NB4 (cell line): Measurements from ENCODE around the gene CTDSP2.
A peak's percentile ranks its signal among the peaks of the same experiment; 100 is the strongest.

ENCODE experiments used
- DNase-seq: peaks from one replicate; pipeline ENCODE4 v3.0.0; 2010; ENCODE audit warnings: low read depth
- H3K4me3 ChIP-seq: one replicate; pipeline ENCODE4 v1.5.1; 2011; ENCODE audit warnings: mild to moderate bottlenecking, low read depth, low read length, moderate library complexity
- CTCF ChIP-seq: IDR thresholded peaks from one replicate; pipeline ENCODE4 v1.5.1; 2012; ENCODE audit warnings: low read depth, low read length
- MAX ChIP-seq: IDR thresholded peaks from 2 replicates; pipeline ENCODE4 v1.6.1; 2011; ENCODE audit warnings: low read depth, low read length
- MYC ChIP-seq: IDR thresholded peaks from 2 replicates; pipeline ENCODE4 v1.6.1; 2011; ENCODE audit warnings: low read depth, low read length
- POLR2A ChIP-seq: IDR thresholded peaks from 2 replicates; pipeline ENCODE4 v1.6.1; 2011; ENCODE audit warnings: mild to moderate bottlenecking; ENCODE audit not compliant: insufficient read length; ENCODE audit errors: extremely low read depth

The CTDSP2 gene

GRCh38 chr12:57797933-57798332, 48.6 kb downstream of the CTDSP2 start:
- no peak overlapping the region for H3K4me3 ChIP-seq
- TF ChIP-seq CTCF, result no peak
- no peak for TF ChIP-seq POLR2A
- TF ChIP-seq MYC, result no peak
- no peak for TF ChIP-seq MAX
- no peak for DNase-seq

GRCh38 chr12:57796996-57797395, 49.5 kb downstream of the CTDSP2 start:
- H3K4me3 ChIP-seq, result no peak overlapping the region
- no peak for TF ChIP-seq CTCF
- no peak for TF ChIP-seq MAX
- no peak for TF ChIP-seq MYC
- TF ChIP-seq POLR2A, result no peak

GRCh38 chr12:57795354-57795753, 51.2 kb downstream of the CTDSP2 start:
- TF ChIP-seq POLR2A (no peak), MAX (no peak), CTCF (no peak), MYC (no peak)
- DNase-seq, result no peak
- no peak overlapping the region for H3K4me3 ChIP-seq

More at GRCh38 chr12:57796996-57797395, 49.5 kb downstream of the CTDSP2 start:
- DNase-seq, result no peak

- TF ChIP-seq MAX, result no peak
- TF ChIP-seq POLR2A, result no peak
- no peak for TF ChIP-seq CTCF
- no peak for TF ChIP-seq MYC
- no peak for DNase-seq
- H3K4me3 ChIP-seq, result no peak overlapping the region
These were observed 52.6 kb downstream of the CTDSP2 start for GRCh38 chr12:57793920-57794319.

- no peak for DNase-seq
- peak overlapping the region; percentile 50 for H3K4me3 ChIP-seq
- TF ChIP-seq MAX (no peak), POLR2A (no peak), MYC (no peak), CTCF (no peak)
These were observed 62.7 kb downstream of the CTDSP2 start for GRCh38 chr12:57783861-57784260.

- H3K4me3 ChIP-seq, result peak overlapping the region; percentile 96
- TF ChIP-seq POLR2A (no peak), MYC (no peak), MAX (no peak), CTCF (no peak)
- no peak for DNase-seq
These were observed 63.1 kb downstream of the CTDSP2 start for GRCh38 chr12:57783466-57783801.
